Sigmoid colon (tissue), 4 donors: Measurements from ENCODE around the gene SYNE2.

ENCODE experiments used
- POLR2AphosphoS5 ChIP-seq, 4 donors: sonication (generic); formaldehyde crosslinking; IDR thresholded peaks; one replicate each; pipeline ENCODE4 v1.6.1; 2017; ENCODE audit warnings: antibody characterized with exemption in 4 of 4
- TF ChIP-seq, protein P1 (sequence below), 4 experiments: fragments of 450-650 bp in 3 of 4; fragments of 200-600 bp in 1 of 4; IDR thresholded peaks; one replicate each; pipeline ENCODE4 v1.5.1; 2016 to 2019; ENCODE audit warnings: antibody characterized with exemption in 4 of 4, mild to moderate bottlenecking in 3 of 4, moderate library complexity in 2 of 4

DNA sequence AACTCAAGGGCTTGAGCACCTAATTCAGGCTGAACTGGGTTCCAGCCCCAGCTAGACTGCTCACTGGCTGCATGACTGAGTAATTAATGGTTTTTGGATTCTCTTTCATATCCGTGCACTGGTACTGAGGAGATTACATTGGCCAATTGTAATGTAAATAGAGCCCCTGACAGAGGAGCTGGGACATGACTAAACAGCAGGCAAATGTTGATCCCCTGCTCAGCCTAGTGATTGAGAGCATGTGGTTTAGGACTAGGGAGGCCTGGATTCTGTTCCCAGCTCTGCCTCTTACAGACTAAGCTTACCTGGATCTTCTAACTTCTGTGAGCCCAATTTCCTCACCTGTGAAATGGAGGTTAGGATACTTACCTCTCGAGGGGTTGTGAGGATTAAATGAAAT, 237.1 kb downstream of the SYNE2 start:
- no peak for TF ChIP-seq POLR2AphosphoS5 (IDR thresholded peaks at IDR 0.05)
- TF ChIP-seq, protein P1, sequence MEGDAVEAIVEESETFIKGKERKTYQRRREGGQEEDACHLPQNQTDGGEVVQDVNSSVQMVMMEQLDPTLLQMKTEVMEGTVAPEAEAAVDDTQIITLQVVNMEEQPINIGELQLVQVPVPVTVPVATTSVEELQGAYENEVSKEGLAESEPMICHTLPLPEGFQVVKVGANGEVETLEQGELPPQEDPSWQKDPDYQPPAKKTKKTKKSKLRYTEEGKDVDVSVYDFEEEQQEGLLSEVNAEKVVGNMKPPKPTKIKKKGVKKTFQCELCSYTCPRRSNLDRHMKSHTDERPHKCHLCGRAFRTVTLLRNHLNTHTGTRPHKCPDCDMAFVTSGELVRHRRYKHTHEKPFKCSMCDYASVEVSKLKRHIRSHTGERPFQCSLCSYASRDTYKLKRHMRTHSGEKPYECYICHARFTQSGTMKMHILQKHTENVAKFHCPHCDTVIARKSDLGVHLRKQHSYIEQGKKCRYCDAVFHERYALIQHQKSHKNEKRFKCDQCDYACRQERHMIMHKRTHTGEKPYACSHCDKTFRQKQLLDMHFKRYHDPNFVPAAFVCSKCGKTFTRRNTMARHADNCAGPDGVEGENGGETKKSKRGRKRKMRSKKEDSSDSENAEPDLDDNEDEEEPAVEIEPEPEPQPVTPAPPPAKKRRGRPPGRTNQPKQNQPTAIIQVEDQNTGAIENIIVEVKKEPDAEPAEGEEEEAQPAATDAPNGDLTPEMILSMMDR (IDR thresholded peaks at IDR 0.05) = no peak
